NCI-H2227 (cell line): ENCODE data around the gene HMGCS1.
"Not testable (repeated sequence)": the region's sequence is repeated elsewhere in the genome, so short reads cannot be mapped to it uniquely, and the experiment has no call there.

Experiments
- DNase-seq: peaks from one replicate; lab custom pipeline; 2025; ENCODE audit not compliant: unreplicated experiment; lab: John Stamatoyannopoulos, UW

The HMGCS1 gene

GRCh38 chr5:43279548-43280274, 33.5 kb downstream of the HMGCS1 start:
- DNase-seq, result no peak

- no peak for DNase-seq
Observed at GRCh38 chr5:43275391-43275790, 37.8 kb downstream of the HMGCS1 start.

DNA sequence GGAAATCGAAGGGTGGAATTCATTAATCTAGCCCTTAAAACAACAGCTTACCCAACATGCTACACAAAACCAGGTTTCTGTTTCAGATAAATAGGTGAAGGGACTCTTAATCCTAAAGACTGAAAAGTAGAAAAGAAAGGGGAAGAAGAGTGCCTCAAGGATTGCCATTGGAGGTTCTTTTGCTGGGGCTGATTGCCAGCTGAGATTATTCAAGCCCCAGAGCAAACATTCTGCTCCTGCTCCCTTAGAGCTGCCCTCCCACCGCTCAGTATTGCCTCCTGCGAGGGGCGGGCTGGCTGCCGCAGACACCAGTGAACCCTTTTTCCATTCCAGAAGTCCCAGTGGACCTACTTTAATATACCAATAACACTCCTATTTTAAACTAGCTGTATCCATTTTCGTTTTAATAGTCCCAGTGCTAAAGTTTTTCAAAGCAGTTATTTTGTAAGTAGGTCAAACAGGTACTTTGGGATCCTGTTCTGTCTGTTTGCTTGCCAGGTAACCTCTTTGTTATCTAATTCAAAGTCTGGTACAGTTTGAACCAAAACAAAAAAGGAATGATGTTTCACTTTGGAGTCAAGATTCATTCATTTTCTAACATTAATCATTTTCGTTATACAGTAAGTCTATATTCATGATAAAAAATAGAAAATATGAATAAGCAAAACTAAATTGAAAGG, 38.6 kb downstream of the HMGCS1 start:
- no peak for DNase-seq

DNA sequence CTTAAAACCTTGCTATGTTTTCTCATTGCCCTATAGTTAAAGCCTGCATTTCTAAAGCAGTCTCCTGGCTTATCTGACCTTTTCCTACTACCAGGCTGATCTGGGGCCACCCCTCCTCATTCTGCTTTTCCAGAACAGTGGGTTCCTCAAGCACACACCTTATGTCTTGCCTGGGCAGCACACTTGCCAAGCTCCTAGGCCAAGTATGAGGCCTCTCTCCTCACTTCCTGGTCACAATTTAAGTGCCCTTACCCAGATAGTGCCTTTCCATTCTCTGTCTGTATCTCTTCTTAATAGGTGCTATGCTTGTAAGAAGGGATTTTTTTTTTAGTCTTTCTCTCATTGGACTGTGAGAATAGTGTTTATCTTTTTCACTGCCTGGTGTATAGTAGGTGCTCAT, 39.7 kb downstream of the HMGCS1 start:
- DNase-seq, result no peak

DNA sequence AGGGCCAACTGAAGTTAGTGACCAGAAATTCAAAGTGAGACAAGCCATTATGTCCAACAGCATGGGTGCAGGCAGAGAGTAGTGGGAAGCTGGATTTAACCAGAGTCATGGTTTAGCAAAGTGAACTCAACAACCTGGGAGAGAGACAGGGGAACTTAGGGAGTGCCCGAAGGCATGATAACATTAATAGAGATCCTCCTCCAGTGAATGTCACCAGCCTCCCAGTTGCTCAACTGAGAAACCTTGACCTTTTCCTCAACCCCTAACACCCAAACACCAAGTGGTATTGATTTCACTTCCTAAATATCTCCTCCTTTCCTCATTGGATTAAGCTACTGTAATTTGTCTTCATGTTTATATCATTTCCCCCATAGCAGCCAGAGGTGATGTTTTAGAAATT, 42.6 kb downstream of the HMGCS1 start:
- DNase-seq, result no peak

DNA sequence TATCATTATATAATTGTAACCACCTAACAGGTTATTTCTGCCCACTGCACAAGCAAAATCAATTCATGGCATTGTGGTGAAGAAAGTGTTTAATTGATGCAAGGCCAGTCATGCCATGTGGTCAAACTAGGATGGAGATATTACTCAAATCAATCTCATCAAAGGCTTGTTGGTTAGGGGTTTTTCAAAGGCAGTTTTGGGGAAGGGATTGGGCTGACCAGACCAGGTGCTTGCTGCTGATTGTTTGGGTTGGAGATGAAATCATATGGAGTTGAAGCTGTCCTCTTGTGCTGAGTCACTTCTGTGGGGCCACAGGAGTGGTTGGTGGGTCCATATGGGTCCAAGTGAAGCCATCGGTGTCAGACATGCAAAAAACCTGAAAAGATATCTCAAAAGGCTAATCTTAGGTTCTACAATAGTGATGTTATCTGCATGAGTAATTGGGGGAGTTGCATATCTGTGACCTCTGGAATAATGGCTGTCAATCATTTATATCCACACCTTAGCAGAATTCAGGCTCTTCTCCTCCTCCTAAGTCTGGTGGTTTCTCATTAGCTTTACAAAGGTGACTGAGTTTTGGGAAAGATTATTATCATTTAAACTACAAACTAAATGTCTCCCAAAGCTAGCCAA, 44.9 kb downstream of the HMGCS1 start:
- no peak for DNase-seq

- DNase-seq, result not testable (repeated sequence)
Observed at GRCh38 chr5:43262269-43262668, 50.9 kb downstream of the HMGCS1 start.

GRCh38 chr5:43258116-43258515, 55.1 kb downstream of the HMGCS1 start:
- no peak for DNase-seq

GRCh38 chr5:43256261-43256966, 56.8 kb downstream of the HMGCS1 start:
- DNase-seq, result no peak

DNA sequence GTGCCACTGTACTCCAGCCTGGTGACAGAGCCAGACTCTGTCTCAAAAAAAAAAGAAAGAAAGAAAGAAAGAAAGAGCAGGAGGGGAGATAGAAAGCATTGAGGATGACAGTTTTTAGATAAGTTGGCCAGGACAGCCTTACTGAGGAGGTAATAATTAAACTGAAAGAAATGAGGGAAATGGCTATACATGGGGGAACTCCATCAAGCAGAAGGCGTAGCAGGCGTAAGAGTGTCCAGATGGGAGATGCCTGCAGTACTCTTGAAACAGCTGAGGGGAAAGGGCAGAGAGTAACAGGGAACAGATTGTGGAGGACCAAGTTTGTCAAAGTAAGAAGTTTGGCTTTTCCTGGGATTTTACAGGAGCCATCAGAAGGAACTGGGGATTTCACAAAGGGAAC, 57.5 kb downstream of the HMGCS1 start:
- DNase-seq, result no peak

- DNase-seq, result no peak
Observed at GRCh38 chr5:43251754-43252153, 61.5 kb downstream of the HMGCS1 start.

- DNase-seq, result no peak
Observed at GRCh38 chr5:43245724-43246385, 67.4 kb downstream of the HMGCS1 start.

- DNase-seq, result no peak
Observed at GRCh38 chr5:43244823-43245565, 68.2 kb downstream of the HMGCS1 start.

DNA sequence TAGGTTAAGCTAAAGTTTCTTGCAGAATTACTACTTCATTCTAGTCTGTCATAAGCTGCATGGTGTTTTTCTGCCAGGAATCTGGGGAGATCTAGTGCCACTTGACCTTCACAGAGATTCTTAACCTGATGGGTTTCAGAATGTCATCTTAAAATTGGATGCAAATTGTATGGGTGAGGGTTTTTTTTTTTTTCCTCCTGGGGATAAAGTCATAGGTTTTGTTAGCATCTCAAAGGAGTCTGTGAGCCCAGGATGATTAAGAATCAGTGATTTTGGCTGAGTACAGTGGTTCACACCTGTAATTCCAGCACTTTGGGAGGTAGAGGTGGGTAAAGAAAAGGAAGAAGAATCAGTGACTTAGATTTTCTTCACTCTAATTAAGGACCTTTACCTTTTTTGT, 69.9 kb downstream of the HMGCS1 start:
- DNase-seq, result no peak

DNA sequence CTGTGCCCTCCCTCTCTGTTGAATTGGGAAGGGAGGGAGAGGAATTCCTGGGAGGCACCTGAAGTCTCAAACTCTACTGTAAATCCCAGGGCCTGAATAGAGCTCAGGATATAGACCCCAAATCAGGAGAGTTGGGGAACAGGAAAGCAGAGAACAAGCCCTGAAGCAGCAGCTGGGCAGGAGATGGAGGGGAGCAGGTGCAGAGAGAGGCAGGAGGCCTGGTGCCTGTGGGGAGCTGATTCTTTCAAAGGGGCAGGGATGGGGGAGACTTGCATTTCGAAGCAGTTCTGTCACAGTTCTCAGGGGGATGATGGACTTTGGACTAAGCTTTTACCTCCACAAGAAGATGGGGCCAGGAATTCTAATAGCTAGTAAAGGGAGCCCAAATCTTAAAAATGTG, 71.0 kb downstream of the HMGCS1 start:
- no peak for DNase-seq
